Posterior vena cava (tissue), 2 donors: ENCODE measurements around the gene DNAH9. TPM values are rescaled to one million over a fixed set of nuclear protein-coding genes. Genes with fewer than 3 reads are reported as not detected.
"Not testable (repeated sequence)": the region's sequence is repeated elsewhere in the genome, so short reads cannot be mapped to it uniquely, and the experiment has no call there.

Experiments
- DNase-seq: peaks from one replicate; pipeline ENCODE4 v3.0.0-alpha.2; 2020; ENCODE audit warnings: low spot score
- intact Hi-C, 2 donors: fragments of 100-400 bp; cut with DNase I; formaldehyde crosslinking; loops; one replicate each; pipeline versions ENCODE4 v1.14.1 to v1.14.2; 2022 to 2023
- total RNA-seq, 2 donors: library from RNA; stranded (reverse); fragmentation: NEBNext Ultra II Directional; extraction: Animal tissue kit (Norgen Biotek cat#: 25700); gene quantifications; one replicate each; pipeline ENCODE4 v1.2.1, GENCODE V29; 2021
- donor health status: DM: yes; HTN: yes; CAD: no.
- donor health status: DM: yes; HTN: yes; CAD: no.

The DNAH9 gene
- total RNA-seq, 2 donors from 2014 or later = 0.14 to 0.46 TPM

DNA sequence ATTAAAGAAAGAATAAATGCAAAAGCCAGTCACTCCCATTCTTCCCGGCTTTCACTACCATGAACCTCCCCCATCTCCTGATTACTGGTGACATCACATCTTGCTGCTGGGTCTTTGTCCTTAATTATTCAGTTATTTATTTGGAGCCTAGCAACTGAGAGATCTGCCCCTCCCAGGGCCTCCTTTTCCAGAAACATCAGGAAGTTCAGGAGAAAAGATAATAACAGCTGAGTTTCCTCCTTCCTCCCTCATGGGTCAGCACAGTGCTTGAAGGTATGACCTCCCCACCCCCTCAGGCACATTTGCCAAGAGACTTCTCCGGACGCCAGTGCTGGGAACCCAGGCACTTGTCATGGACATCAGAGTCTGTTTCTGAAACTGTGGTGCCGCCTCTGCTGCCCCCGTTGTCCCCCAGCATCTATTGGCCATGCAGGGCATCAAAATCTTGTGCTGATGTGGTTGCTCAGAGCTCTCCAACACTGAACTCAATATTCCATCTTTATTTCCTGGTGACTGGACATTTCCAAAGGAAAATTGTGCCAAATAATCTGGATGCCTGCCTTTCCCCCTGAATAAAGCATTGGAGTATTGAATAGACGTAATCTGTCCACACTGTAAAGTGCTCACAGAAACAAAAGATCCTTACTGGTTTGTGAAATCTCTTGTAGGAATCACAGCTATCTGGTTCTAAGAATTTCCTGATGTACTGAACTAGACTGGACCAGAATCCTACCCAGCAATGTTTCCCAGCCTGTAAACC, 327.2 kb downstream of the DNAH9 start:
- DNase-seq = no peak
- intact Hi-C loops = no loop called here

DNA sequence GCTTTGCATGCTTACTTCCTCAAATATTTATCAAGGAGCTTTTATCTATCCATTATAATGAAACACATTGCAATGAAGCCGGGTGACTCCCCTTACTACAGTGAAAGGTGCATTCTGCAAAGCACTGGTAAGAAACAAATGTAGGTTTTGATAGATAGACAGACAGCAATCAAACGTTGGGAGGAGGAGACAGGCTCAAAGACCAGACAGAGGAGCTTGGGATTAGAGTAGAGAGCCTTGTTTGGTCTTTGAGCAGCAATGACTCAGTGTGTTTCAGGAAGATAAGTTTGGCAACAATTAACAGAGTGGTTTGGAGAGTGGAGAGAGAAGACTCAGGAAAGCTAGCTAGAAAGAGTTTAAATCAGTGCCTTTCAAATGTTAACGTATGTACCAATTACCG, 330.2 kb downstream of the DNAH9 start:
- intact Hi-C loops = no loop called here
- DNase-seq = no peak

DNA sequence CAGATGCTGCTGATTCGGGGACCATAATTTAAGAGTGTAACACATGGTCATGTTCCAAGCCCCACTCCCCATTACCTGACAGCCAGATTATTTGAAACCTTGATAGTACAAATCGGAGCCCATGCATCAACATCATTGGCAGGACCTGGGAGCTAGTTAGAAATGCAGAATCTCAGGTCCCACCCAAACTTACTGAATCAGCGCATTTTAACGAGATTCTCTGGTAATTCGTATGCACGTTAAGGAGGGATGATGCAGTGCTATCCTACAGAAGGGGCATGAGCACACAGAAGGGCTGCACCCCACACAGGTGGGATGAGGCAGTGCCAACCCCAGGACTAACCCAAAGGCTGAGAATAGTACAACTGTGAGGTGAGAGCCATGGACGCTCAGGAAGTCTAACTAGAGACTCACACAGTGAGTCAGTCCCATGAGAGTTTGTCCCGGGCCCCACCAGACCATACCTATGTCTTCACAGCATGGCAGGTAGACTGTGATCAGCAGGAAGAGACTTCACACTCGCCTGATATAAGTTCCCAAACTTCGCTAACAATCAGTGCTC, 334.1 kb downstream of the DNAH9 start:
- intact Hi-C loops = no loop called here
- DNase-seq = no peak

DNA sequence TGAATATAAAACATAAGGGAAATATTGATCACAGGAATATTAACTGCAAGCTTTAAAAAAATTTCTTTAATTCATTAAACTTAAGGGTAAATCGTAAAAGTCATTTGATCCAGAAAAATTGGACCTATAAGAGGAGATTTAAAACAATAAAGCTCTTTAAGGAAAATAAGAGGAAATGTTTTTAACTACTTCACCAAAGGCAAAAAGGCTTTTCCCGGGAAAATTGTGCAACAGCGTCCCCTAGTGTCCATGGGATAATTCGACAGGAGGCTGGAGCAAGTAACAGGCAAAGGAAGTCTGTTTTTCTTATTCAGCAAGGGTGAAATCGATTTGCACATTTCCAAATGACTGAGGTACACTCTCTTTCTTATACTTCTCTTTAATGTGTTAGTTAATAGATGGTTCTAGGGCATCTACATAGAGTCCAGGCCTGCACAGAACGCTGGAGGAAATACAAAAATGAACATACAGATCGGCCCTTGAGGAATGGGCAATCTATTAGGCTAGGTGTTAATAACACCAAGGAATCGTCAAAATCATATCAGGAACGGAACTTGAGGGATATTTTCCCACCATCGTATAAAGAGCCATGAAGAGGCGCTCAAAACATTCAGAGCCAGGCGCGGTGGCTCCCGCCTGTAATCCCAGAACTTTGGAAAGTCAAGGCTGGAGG, 337.6 kb downstream of the DNAH9 start:
- intact Hi-C loops = no loop called here
- no peak for DNase-seq

DNA sequence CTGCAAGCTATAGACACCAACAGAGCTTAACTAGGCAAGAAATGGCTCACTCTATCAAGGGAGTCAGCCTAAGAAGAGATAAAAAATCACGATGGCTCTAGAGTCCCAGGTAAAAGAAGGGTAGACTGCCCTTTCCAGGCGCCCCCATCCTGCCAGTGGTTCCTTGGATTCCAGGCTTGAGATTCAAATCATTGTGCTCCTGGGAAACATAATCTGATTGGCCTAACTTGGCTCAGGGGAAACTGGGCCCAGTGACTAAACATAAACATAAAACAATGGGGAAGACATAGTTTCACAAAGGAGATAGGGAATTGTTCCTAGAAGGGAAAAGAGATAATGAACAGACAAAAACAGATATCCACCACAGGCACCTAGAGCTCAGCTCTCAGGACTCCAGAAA, 342.6 kb downstream of the DNAH9 start:
- DNase-seq = no peak
- intact Hi-C loops = no loop called here

DNA sequence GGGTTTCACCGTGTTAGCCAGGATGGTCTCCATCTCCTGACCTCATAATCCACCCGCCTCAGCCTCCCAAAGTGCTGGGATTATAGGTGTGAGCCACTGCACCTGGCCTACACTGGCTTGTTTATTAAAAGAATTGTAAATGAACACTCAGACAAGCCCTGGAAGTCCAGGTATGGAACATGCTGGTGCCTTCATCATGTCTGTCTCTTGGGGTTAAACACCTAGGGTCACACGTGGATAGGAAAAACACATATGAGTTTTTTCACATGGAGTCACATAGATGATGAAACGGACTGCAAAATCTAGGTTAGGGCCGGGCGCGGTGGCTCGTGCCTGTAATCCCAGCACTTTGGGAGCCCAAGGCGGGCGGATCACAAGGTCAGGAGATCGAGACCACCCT, 344.8 kb downstream of the DNAH9 start:
- DNase-seq = not testable (repeated sequence)
- intact Hi-C loops = loop anchor here in 1 of 2 donors (2.0 kb wide), 1 partner anchor 38 kb away; no protein-coding TSS in a partner anchor

DNA sequence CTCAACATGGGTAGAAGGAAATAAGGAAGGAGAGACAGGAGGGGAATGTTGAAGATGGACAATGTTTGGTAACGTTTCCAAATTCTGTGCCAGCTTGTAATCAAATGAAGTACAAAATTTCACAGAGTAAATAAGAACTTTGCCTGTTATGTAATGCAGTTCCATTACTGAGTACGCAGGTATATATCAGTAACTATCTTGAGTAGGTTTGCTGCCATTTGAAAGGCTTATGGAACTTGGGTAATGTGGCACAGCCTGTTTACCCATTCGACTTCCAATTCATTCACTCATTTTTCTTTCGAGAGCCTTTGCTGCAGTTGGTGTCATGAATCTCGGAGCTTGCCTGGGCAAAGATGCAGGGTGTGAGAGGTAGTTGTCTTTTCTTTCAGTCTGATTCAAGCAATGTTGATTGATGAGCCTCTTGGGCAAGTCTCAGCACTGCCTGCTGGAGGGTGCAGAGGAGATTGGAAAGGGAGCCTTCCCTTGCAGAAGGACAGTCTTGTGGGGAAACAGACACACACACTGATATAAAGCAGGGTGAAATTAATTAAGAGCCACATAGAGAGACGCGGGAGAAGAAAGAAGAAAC, 345.6 kb downstream of the DNAH9 start:
- DNase-seq = no peak
- intact Hi-C loops = loop anchor here in 1 of 2 donors (2.0 kb wide), 1 partner anchor 37 kb away; no protein-coding TSS in a partner anchor

DNA sequence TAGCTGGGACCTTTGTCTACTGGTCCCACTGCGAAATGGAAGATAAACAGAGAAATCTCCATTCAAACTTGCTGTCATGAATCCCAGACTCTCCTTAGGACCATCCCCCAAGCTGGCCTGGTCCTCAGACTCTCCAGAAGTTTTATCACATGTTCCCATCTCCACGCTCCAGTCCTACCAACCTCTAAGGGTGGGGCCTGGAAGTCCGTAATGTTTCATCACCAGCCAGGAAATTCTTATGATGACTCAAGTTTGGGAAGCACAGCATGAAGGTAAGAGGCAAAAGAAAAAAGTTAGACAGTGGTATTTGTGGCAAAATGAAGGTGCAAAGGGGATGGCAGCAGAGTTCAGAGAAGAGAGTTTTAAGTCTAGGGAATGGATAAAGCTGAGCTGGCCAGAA, 346.3 kb downstream of the DNAH9 start:
- DNase-seq = no peak
- intact Hi-C loops = no loop called here

DNA sequence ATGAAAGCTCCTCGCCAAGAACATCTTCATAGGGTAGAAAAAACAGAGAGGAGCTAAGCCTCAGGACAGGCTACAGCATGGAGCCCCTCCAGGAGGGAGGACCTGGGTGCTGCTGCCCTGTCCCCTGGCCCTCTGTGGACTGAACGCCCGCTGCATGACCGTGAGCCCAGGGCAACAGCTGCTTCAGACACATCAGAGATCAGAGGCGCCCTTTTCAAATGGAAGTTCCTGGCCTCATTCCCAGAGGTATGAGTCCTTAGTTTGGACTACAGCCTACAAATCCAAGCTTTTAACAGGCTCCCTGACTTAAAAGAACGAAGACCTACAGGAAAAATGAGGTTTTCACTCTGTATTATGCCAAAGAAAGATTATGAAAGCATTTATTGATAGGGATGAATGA, 350.5 kb downstream of the DNAH9 start:
- DNase-seq = no peak

DNA sequence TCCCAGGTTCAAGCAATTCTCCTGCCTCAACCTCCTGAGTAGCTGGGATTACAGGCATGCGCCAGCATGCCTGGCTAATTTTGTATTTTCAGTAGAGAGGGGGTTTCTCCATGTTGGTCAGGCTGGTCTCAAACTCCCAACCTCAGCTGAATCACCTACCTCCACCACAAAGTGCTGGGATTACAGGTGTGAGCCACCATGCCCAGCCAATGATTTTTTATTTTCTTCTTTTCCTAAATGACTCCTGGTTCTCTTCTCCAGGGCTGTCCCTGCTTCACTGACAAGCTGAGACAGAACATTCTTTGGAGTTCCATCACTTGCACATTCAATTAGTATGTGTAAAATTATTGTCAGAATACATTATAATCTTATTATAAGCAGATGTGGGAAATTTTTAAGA, 351.3 kb downstream of the DNAH9 start:
- DNase-seq, intact Hi-C loops: not testable (repeated sequence)

More for the DNA sequence above, 350.5 kb downstream of the DNAH9 start:
- intact Hi-C loops = no loop called here

DNA sequence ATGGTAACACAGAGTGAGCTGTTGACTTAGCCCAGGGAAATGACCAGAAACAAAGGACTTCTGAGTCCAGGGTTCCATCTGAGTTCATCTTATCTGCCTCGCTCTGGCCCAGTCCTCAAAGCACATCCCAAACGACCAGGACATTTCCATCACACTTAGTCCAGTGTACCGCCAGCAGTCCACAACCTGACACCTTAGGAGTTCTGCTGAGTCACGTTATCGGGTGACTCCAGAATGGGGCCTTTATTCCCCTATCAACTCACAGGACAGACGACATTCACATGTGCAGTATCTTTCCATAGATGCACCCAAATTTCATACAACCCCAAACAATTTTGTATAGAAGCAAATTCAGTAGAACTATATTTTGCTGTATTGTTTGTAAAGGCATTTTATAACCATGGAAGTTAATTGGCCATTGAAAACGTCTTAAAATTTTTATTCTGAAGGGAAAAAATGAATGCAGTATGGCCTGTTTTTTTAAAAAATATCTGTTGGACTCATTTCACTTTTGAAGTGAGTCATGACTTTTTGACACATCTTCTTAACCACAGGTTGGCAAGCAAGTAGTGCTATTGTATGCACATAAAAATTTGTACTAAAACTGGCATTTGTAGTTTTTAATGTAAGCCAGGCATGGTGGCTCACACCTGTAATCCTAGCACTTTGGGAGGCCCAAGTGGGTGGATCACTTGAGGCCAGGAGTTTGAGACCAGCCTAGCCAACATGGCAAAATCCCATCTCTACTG, 352.7 kb downstream of the DNAH9 start:
- intact Hi-C loops = no loop called here
- no peak for DNase-seq

DNA sequence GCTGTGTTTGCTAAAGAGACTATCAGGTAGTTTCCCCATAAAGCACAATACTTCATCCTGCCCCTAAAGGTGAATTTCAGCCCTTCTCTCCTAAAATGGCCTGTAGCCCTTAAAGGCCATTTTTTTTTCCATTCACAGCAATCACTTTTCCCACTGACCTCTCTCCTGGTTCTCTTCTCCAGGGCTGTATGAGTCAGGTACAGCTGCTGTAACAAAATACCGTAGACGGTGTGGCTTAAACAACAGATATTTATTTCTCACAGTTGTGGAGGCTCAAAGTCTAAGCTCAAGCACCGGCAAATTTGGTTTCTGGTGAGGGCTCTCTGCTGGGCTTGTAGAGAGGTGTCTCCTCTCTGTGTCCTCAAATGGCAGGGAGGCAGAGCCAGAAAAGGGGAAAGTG, 354.3 kb downstream of the DNAH9 start:
- intact Hi-C loops = no loop called here

DNA sequence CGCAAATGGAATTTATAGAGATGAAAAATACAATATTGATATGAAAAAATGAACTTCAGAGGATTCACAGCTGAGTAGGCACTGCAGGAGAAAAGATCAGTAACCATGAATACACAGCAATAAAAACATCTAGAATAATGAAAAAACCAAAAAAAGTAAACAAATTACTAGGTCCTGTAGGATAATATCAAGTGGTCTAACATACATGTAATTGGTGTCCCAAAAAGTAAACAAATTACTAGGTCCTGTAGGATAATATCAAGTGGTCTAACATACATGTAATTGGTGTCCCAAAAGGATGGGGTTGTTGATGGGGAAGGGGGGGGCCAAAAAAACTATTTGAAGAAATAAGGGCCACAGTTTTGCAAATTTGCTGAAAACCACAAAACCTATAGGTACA, 355.7 kb downstream of the DNAH9 start:
- intact Hi-C loops = no loop called here
- DNase-seq = no peak

More for the DNA sequence above, 354.3 kb downstream of the DNAH9 start:
- no peak for DNase-seq

DNA sequence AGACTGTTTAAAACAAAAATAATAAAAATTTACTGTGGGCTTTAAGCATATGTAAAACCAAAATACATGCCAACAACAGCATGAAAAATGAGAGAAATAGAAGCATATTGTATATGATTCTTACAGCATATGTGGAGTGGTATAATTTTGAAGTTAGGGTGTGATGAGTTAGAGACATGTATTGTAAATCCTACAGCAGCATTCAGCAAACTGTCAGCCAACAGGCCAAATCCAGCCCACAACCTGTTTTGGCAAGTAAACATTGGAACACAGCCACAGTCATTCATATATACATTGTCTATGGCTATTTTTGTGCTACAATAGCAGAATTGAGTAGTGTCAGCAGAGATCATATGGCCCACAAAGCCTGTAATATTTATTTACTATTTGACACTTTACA, 356.7 kb downstream of the DNAH9 start:
- DNase-seq = no peak
- intact Hi-C loops = no loop called here

DNA sequence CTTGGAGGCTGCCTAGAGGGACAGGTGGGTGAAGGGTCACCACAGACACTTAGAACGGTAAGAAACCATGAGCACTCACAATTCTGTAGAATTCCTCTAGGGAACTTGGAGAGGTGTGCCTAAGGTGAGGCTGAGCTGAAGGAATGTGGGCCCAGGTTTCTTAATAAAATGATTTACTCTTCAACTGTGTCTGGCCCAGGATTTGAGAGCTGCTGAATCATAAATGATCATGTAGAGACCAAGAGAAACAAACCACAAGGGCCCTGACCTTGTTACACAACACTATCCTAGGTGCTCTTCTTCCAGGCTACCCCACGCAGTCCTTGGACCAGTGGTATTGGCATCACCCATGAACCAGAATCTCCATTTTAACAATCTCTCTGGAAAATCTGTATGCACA, 371.3 kb downstream of the DNAH9 start:
- intact Hi-C loops = no loop called here
- DNase-seq = no peak

DNA sequence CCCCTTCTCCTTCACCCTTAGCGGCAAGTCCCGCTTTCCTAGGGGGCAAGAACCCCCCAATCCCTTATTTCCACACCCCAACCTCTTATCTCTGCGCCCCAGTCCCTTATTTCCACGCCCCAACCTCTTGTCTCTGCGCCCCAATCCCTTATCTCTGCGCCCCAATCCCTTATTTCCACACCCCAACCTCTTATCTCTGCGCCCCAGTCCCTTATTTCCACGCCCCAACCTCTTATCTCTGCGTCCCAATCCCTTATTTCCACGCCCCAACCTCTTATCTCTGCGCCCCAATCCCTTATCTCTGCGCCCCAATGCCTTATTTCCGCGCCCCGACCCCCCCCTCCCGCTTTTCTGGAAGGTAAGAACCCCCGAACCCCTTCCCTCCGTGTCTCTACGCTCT, 374.5 kb downstream of the DNAH9 start:
- intact Hi-C loops, DNase-seq: not testable (repeated sequence)

DNA sequence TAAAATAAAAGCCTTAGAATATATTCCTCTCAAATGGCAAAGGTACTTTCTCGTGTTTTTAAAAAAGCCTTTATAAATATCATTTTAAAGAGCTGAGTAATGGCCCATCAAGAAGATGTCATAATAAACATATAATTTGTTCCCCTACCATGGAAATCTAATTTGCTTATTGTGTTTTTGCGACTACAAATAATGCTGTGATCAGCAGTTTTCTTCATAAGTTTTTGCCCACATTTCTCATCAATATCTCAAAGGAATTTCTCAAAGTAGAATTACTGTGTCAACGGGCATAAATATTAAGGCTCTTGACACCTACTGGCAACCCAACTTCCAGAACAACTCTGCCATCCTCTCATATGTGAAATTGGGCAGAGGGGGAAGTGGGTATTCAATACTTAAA, 381.5 kb downstream of the DNAH9 start:
- no peak for DNase-seq
- intact Hi-C loops = loop anchor here in 1 of 2 donors (2.0 to 5.0 kb wide), 2 partner anchors 37 to 1042 kb away; no protein-coding TSS in a partner anchor

DNA sequence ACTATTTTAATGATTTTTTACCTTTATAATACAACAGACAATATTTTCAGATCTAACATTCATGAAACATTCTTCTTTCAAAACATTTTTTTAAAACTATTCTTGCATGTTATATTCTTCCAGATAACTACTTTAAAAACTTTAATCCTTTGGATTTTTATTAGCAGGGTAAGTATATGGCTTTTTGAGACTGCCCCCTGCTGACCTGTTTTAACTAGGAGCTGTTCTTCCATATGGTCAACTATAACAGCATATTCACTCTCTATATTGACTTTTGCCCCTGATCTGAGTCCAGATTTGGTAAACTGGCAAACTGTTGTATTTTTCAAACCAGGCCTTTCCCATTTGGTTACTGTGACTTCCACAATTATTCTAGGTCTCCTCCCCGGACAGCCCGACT, 382.5 kb downstream of the DNAH9 start:
- intact Hi-C loops = loop anchor here in 1 of 2 donors (2.0 to 5.0 kb wide), 2 partner anchors 38 to 1044 kb away; no protein-coding TSS in a partner anchor

DNA sequence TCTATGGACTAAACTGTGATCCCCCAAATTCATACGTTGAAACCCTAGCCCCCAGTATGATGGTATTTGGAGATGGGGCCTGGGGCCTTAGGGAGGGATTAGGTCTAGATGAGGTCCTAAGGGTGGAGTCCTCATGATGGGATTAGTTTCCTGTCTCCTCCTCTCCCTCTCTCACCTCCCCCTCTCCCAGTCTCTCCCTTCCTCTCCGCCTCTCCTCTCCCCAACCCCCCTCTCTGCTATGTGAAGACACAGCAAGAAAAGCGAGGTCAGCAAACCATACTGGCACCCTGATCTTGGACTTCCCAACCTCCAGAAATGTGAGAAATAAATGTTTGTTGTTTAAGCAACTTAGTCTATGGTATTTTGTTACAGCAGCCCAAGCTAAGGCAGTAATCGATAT, 383.6 kb downstream of the DNAH9 start:
- no peak for DNase-seq
- intact Hi-C loops = loop anchor here in 1 of 2 donors (2.0 to 5.0 kb wide), 2 partner anchors 39 to 1045 kb away; no protein-coding TSS in a partner anchor

More for the DNA sequence above, 382.5 kb downstream of the DNAH9 start:
- DNase-seq = no peak
